Embryonic facial prominence (tissue), 1 donor: ENCODE data around the gene NRN1L.
A peak's percentile ranks its signal among the peaks of the same experiment; 100 is the strongest.

Experiments used
- DNase-seq: peaks from one replicate; pipeline ENCODE4 v3.0.0-alpha.2; 2016; ENCODE audit errors: extremely low spot score

Gene NRN1L

DNA sequence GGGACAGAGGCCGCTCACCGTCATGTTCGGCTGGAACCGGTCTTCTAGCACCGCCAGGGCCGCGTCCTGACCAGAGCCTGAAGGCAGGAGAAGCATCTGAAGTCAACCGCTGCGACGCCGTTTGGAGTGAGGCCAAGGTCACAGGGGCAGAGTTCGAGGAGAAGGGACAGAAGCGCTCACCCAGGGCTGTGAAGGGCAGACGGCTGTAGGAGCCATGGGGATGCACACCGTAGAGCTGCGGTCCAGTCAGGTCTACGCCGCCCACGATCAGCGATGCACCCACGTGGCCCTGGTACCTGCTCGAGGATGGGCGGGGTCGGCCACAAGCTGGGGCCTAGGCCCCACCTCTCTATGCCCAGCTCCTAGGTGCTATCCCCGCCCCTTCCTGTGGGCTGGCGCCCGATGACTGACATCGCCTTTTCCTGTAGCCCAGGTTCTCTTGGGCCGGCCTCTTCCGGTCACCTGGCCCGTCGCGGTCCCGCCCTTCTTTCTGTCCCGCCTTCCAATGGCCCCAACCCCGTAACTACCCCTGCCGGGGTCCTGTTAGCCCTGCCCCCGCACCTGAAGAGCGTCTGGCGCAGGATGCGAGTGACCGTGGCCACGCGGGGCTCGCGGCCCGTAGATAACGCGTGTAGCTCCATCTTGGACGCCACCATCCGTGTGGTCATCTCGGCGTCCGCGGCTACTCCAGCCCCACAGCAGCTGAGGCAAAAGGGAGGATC lies 50.9 kb downstream of the NRN1L start:
- DNase-seq, result peak; percentile 89
